ENCODE data around the gene GSTT2B. TPM values are rescaled to one million over a fixed set of nuclear protein-coding genes. Genes with fewer than 3 reads are reported as not detected.
"Not testable (repeated sequence)": the region's sequence is repeated elsewhere in the genome, so short reads cannot be mapped to it uniquely, and the experiment has no call there.

The GSTT2B gene
- 0.68 and 0.91 TPM in 2 replicates for total RNA-seq (2014; rRNA removed; shearing (Covaris generic))

- DNase-seq (ENCODE audit: low read depth), result not testable (repeated sequence)
Observed at GRCh38 chr22:23961084-23961771, at the start of gene GSTT2B. Gene GSTT2B, minus strand, starts transcription at chr22:23961195. Its CDS starts 64 bp downstream, at chr22:23961131.

GRCh38 chr22:24010018-24010391 is 49.0 kb upstream of the GSTT2B start:
- no peak for DNase-seq (ENCODE audit: low read depth)

- DNase-seq (ENCODE audit: low read depth), result no peak
Observed at GRCh38 chr22:24009227-24010017, 48.4 kb upstream of the GSTT2B start.

- no peak for DNase-seq (ENCODE audit: low read depth)
Observed at GRCh38 chr22:24008381-24009226, 47.6 kb upstream of the GSTT2B start.

GRCh38 chr22:24008022-24008283 is 47.0 kb upstream of the GSTT2B start:
- no peak for DNase-seq (ENCODE audit: low read depth)

- DNase-seq (ENCODE audit: low read depth), result no peak
Observed at GRCh38 chr22:24007253-24008021, 46.4 kb upstream of the GSTT2B start.

GRCh38 chr22:24006914-24007214 is 45.9 kb upstream of the GSTT2B start:
- no peak for DNase-seq (ENCODE audit: low read depth)

GRCh38 chr22:24006207-24006913 is 45.4 kb upstream of the GSTT2B start:
- DNase-seq (ENCODE audit: low read depth), result no peak

- DNase-seq (ENCODE audit: low read depth), result no peak
Observed at GRCh38 chr22:24005201-24005600, 44.2 kb upstream of the GSTT2B start, which contains the start of gene GSTT4. Gene GSTT4, minus strand, starts transcription at chr22:24005453. Its CDS starts 97 bp downstream, at chr22:24005356.

GRCh38 chr22:24003887-24004286 is 42.9 kb upstream of the GSTT2B start:
- DNase-seq (ENCODE audit: low read depth), result no peak

- DNase-seq (ENCODE audit: low read depth), result no peak
Observed at GRCh38 chr22:24002851-24003250, 41.9 kb upstream of the GSTT2B start.

- no peak for DNase-seq (ENCODE audit: low read depth)
Observed at GRCh38 chr22:24002272-24002671, 41.3 kb upstream of the GSTT2B start.

GRCh38 chr22:24001314-24001713 is 40.3 kb upstream of the GSTT2B start:
- DNase-seq (ENCODE audit: low read depth), result no peak

- not testable (repeated sequence) for DNase-seq (ENCODE audit: low read depth)
Observed at GRCh38 chr22:23999779-24000178, 38.8 kb upstream of the GSTT2B start.

GRCh38 chr22:23997092-23997491 is 36.1 kb upstream of the GSTT2B start:
- no peak for DNase-seq (ENCODE audit: low read depth)

GRCh38 chr22:23993581-23994177 is 32.7 kb upstream of the GSTT2B start:
- DNase-seq (ENCODE audit: low read depth), result not testable (repeated sequence)

GRCh38 chr22:23993080-23993479 is 32.1 kb upstream of the GSTT2B start:
- DNase-seq (ENCODE audit: low read depth), result not testable (repeated sequence)

GRCh38 chr22:23989583-23990244 is 28.7 kb upstream of the GSTT2B start:
- not testable (repeated sequence) for DNase-seq (ENCODE audit: low read depth)

- not testable (repeated sequence) for DNase-seq (ENCODE audit: low read depth)
Observed at GRCh38 chr22:23986538-23987178, 25.7 kb upstream of the GSTT2B start.

- not testable (repeated sequence) for DNase-seq (ENCODE audit: low read depth)
Observed at GRCh38 chr22:23986089-23986488, 25.1 kb upstream of the GSTT2B start.
